Thyroid gland (tissue), 4 donors: Measurements from ENCODE around the gene MAGI3. TPM values are rescaled to one million over a fixed set of nuclear protein-coding genes. Genes with fewer than 3 reads are reported as not detected.

Experiments used
- DNase-seq, 2 donors: peaks; one replicate each; pipeline ENCODE4 v3.0.0-alpha.2; 2019
- H3K27ac ChIP-seq, 3 donors: fragments of 200-600 bp; sonication (generic); 1 replicate in 2 of 3; 2 replicates in 1 of 3; pipeline ENCODE4 v1.5.1; 2016 to 2019; ENCODE audit warnings: mild to moderate bottlenecking in 1 of 3, moderate library complexity in 1 of 3
- H3K27me3 ChIP-seq: fragments of 200-600 bp; sonication (generic); one replicate; pipeline ENCODE4 v1.5.1; 2019
- H3K36me3 ChIP-seq, 2 donors: fragments of 200-600 bp; sonication (generic); one replicate each; pipeline ENCODE4 v1.5.1; 2016 to 2019
- H3K4me1 ChIP-seq, 2 donors: fragments of 200-600 bp; sonication (generic); one replicate each; pipeline ENCODE4 v1.5.1; 2017 to 2019
- H3K4me3 ChIP-seq, 3 donors: fragments of 200-600 bp; sonication (generic); replicated peaks in 1 of 3; 1 replicate in 2 of 3; 2 replicates in 1 of 3; pipeline ENCODE4 v1.5.1; 2016; ENCODE audit warnings: mild to moderate bottlenecking in 1 of 3
- H3K9me3 ChIP-seq: fragments of 200-600 bp; sonication (generic); one replicate; pipeline ENCODE4 v1.5.1; 2017
- CTCF ChIP-seq, 6 experiments: fragments of 200-600 bp in 3 of 6; fragments of 450-650 bp in 3 of 6; sonication (generic) in 3 of 6; IDR thresholded peaks; one replicate each; pipeline ENCODE4 v1.5.1; 2016 to 2019; ENCODE audit warnings: antibody characterized with exemption in 6 of 6, mild to moderate bottlenecking in 2 of 6, inconsistent platforms in 1 of 6, moderate library complexity in 1 of 6
- POLR2A ChIP-seq, 2 donors: fragments of 450-650 bp; IDR thresholded peaks; one replicate each; pipeline ENCODE4 v1.6.1; 2017; ENCODE audit warnings: antibody characterized with exemption in 2 of 2, mild to moderate bottlenecking in 2 of 2, moderate library complexity in 1 of 2
- WGBS, 2 donors: methylation state at CpG; one replicate each; pipeline ENCODE4 v1.1.5; 2017; 5-methylcytosine and 5-hydroxymethylcytosine counted together
- intact Hi-C: fragments of 100-400 bp; cut with DNase I; formaldehyde crosslinking; loops from one replicate; pipeline ENCODE4 v1.15.1; 2023
- total RNA-seq, 4 donors: library from RNA; depleted of rRNA; stranded (reverse); fragments of >200 nt; gene quantifications; one replicate each; pipeline ENCODE4 v1.2.3, GENCODE V29; 2016

MAGI3 gene
- total RNA-seq, 4 donors from 2014 or later: 52.9 to 91.0 (median 61.9) TPM

- intact Hi-C loops: no loop called here
- no peaks in the 10 kb centered on the region for H3K9me3 ChIP-seq
- DNase-seq: peak in 1 of 2 donors; percentile 8
- H3K4me3 ChIP-seq: no peak overlapping the region
- no peaks in the 10 kb centered on the region for H3K4me1 ChIP-seq
- no peaks in the 10 kb centered on the region for H3K27me3 ChIP-seq
- TF ChIP-seq CTCF (IDR thresholded peaks at IDR 0.05) (no peak), POLR2A (IDR thresholded peaks at IDR 0.05) (no peak)
- H3K36me3 ChIP-seq: no peaks in the 10 kb centered on the region
- H3K27ac ChIP-seq: peak overlapping the region in 1 of 3 donors; percentile 18
- 69 to 74% methylated on average over 6 of the region's 6 CpGs for WGBS, 2 donors
Observed at GRCh38 chr1:113684153-113684541, 293.8 kb downstream of the MAGI3 start.

GRCh38 chr1:113686891-113687618 is 296.7 kb downstream of the MAGI3 start:
- Histone ChIP-seq H3K27ac (no peak overlapping the region), H3K9me3 (no peaks in the 10 kb centered on the region), H3K36me3 (no peaks in the 10 kb centered on the region), H3K4me3 (no peak overlapping the region), H3K4me1 (no peaks in the 10 kb centered on the region), H3K27me3 (no peaks in the 10 kb centered on the region)
- DNase-seq: no peak
- TF ChIP-seq CTCF (IDR thresholded peaks at IDR 0.05) (no peak), POLR2A (IDR thresholded peaks at IDR 0.05) (no peak)
- intact Hi-C loops: no loop called here
- WGBS, 2 donors: 80 to 85% methylated on average over 3 of the region's 3 CpGs

- 95 to 96% methylated on average over 2 of the region's 2 CpGs for WGBS, 2 donors
- no peak for DNase-seq
- no peaks in the 10 kb centered on the region for H3K27me3 ChIP-seq
- no peak overlapping the region for H3K27ac ChIP-seq
- no peaks in the 10 kb centered on the region for H3K4me1 ChIP-seq
- no peak overlapping the region for H3K4me3 ChIP-seq
- intact Hi-C loops: no loop called here
- TF ChIP-seq POLR2A (IDR thresholded peaks at IDR 0.05): no peak
- no peak for TF ChIP-seq CTCF (IDR thresholded peaks at IDR 0.05)
- no peaks in the 10 kb centered on the region for H3K9me3 ChIP-seq
- H3K36me3 ChIP-seq: no peaks in the 10 kb centered on the region
Observed at GRCh38 chr1:113691184-113691583, 300.9 kb downstream of the MAGI3 start.

GRCh38 chr1:113692342-113692741 is 302.0 kb downstream of the MAGI3 start:
- Histone ChIP-seq H3K9me3 (no peaks in the 10 kb centered on the region), H3K4me3 (no peak overlapping the region), H3K4me1 (no peaks in the 10 kb centered on the region), H3K36me3 (no peaks in the 10 kb centered on the region), H3K27me3 (no peaks in the 10 kb centered on the region), H3K27ac (no peak overlapping the region)
- 44 to 92% methylated on average over 2 of the region's 2 CpGs for WGBS, 2 donors
- TF ChIP-seq POLR2A (IDR thresholded peaks at IDR 0.05) (no peak), CTCF (IDR thresholded peaks at IDR 0.05) (no peak)
- no peak for DNase-seq
- intact Hi-C loops: no loop called here

- 98 to 99% methylated on average over 4 of the region's 4 CpGs for WGBS, 2 donors
- intact Hi-C loops: no loop called here
- no peaks in the 10 kb centered on the region for H3K9me3 ChIP-seq
- H3K36me3 ChIP-seq: no peaks in the 10 kb centered on the region
- no peak overlapping the region for H3K27ac ChIP-seq
- H3K27me3 ChIP-seq: no peaks in the 10 kb centered on the region
- no peak for DNase-seq
- H3K4me3 ChIP-seq: no peak overlapping the region
- no peaks in the 10 kb centered on the region for H3K4me1 ChIP-seq
- TF ChIP-seq CTCF (IDR thresholded peaks at IDR 0.05) (no peak), POLR2A (IDR thresholded peaks at IDR 0.05) (no peak)
Observed at GRCh38 chr1:113692824-113693431, 302.6 kb downstream of the MAGI3 start.
